ENCODE data around the gene DENND2C.

GRCh38 chr1:114669562-114670082 is at the start of gene DENND2C:
- TF ChIP-seq, protein P1, sequence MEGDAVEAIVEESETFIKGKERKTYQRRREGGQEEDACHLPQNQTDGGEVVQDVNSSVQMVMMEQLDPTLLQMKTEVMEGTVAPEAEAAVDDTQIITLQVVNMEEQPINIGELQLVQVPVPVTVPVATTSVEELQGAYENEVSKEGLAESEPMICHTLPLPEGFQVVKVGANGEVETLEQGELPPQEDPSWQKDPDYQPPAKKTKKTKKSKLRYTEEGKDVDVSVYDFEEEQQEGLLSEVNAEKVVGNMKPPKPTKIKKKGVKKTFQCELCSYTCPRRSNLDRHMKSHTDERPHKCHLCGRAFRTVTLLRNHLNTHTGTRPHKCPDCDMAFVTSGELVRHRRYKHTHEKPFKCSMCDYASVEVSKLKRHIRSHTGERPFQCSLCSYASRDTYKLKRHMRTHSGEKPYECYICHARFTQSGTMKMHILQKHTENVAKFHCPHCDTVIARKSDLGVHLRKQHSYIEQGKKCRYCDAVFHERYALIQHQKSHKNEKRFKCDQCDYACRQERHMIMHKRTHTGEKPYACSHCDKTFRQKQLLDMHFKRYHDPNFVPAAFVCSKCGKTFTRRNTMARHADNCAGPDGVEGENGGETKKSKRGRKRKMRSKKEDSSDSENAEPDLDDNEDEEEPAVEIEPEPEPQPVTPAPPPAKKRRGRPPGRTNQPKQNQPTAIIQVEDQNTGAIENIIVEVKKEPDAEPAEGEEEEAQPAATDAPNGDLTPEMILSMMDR (IDR thresholded peaks at IDR 0.05; ENCODE audit: borderline replicate concordance, extremely low read depth, low read length, poor library complexity, severe bottlenecking), result no peak
- TF ChIP-seq EZH2 (IDR thresholded peaks at IDR 0.05; ENCODE audit: borderline replicate concordance, low read depth, low read length, severe bottlenecking), result no peak

Measured in DND-41 (cell line).